Cardiac muscle cell (in vitro differentiated cells and primary cell): ENCODE data around the gene VAV3. TPM values are rescaled to one million over a fixed set of nuclear protein-coding genes. Genes with fewer than 3 reads are reported as not detected.

ENCODE experiments used
- DNase-seq, 2 donors: peaks; one replicate each; pipeline versions ENCODE4 v3.0.0 to v3.0.0-alpha.2; 2010 to 2017; ENCODE audit warnings: low read depth in 1 of 2, low spot score in 1 of 2
- H3K27ac ChIP-seq: fragments of 200-600 bp; sonication (generic); 2 replicates; pipeline ENCODE4 v1.5.1; 2016
- H3K27me3 ChIP-seq: fragments of 200-600 bp; sonication (generic); 2 replicates; pipeline ENCODE4 v1.6.0; 2016; ENCODE audit warnings: control low read depth
- H3K36me3 ChIP-seq: fragments of 200-600 bp; sonication (generic); 2 replicates; pipeline ENCODE4 v1.5.1; 2016; ENCODE audit warnings: control low read depth
- H3K4me1 ChIP-seq: fragments of 200-600 bp; sonication (generic); 2 replicates; pipeline ENCODE4 v1.8.1; 2017; ENCODE audit warnings: low read depth, mild to moderate bottlenecking, mixed run types
- H3K4me3 ChIP-seq: fragments of 200-600 bp; sonication (generic); 2 replicates; pipeline ENCODE4 v1.5.1; 2016; ENCODE audit warnings: mild to moderate bottlenecking
- H3K9me3 ChIP-seq: fragments of 200-600 bp; sonication (generic); 2 replicates; pipeline ENCODE4 v1.5.1; 2017; ENCODE audit warnings: low read depth, mild to moderate bottlenecking, control low read depth
- CTCF ChIP-seq: IDR thresholded peaks from 2 replicates; pipeline ENCODE4 v1.5.1; 2012; ENCODE audit warnings: low read depth, mild to moderate bottlenecking, low read length
- polyA plus RNA-seq: library from polyadenylated mRNA; unstranded; fragments of >200 nt; fragmentation: Nextera tagmentation; extraction: Ambion mirVana; gene quantifications from 2 replicates; pipeline ENCODE4 v1.2.1, GENCODE V29; 2016
- total RNA-seq: library from RNA; depleted of rRNA; stranded (reverse); fragments of >200 nt; gene quantifications from 2 replicates; pipeline ENCODE4 v1.2.3, GENCODE V29; 2016

VAV3 gene
- total and polyA plus RNA-seq, 2 experiments from 2014 or later, result 0.33 to 0.86 TPM

DNA sequence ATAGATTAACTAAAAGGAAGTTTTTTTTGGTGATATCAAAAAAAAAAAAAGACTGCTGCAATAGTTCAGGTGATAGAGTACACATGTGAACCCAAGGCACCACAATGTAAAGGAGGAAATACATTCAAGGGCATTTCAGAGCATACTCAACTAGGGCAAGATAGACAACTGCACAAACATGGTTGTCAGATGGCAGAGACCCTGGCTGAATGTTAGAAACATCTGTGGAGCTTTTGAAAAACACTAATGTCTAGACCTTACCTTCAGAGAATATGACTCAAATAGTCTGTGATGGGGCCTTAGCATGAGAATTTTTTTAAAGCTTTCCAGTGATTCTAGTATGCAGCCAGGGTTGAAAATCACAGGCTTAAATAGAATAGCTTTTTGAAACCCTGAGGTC, 173.6 kb downstream of the VAV3 start:
- Histone ChIP-seq H3K4me1 (no peaks in the 10 kb centered on the region), H3K36me3 (no peaks in the 10 kb centered on the region), H3K27me3 (no peaks in the 10 kb centered on the region), H3K27ac (no peak overlapping the region), H3K9me3 (no peaks in the 10 kb centered on the region), H3K4me3 (no peak overlapping the region)
- DNase-seq, result no peak
- no peak for TF ChIP-seq CTCF

DNA sequence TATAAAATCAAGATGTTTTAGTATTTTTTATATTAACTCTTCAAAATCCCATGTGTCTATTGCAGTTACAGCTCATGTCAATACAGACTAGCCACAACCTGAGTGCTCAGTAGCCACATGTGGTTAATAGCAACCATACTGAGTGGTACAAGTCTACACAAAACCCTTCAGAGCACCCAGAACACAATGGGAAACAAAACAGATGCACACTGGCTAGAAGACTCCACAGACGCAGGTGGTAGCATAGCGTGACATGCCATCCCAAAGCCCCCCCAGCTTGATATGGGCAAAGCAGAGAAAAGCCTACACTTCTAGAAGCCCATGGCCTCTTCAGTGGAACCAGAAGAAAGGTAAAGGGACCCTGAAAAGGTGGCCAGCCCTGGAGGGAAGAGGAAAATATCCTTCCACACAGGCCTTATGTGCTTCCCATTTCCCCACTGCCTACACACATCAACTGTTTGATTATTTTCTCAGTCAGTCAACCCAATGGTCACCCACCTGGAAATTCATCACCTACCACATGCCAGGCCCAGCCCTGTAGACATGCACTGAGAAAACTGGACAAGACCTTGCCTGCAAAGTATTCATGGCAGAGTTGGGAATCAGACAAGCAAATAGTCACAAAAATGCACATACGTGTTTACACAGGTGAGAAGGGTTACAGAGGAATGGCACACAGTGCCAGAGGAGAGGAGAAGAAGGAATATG, 175.0 kb downstream of the VAV3 start:
- no peaks in the 10 kb centered on the region for H3K36me3 ChIP-seq
- no peaks in the 10 kb centered on the region for H3K9me3 ChIP-seq
- H3K4me1 ChIP-seq, result no peaks in the 10 kb centered on the region
- no peak for TF ChIP-seq CTCF
- H3K27me3 ChIP-seq, result no peaks in the 10 kb centered on the region
- no peak overlapping the region for H3K4me3 ChIP-seq
- no peak overlapping the region for H3K27ac ChIP-seq
- DNase-seq, result no peak

GRCh38 chr1:107788206-107789202, 176.5 kb downstream of the VAV3 start:
- no peak for TF ChIP-seq CTCF
- peak in 1 of 2 donors; percentile 59 for DNase-seq
- no peak overlapping the region for H3K4me3 ChIP-seq
- H3K27me3 ChIP-seq, result no peaks in the 10 kb centered on the region
- H3K27ac ChIP-seq, result no peak overlapping the region
- H3K4me1 ChIP-seq, result no peaks in the 10 kb centered on the region
- no peaks in the 10 kb centered on the region for H3K9me3 ChIP-seq
- H3K36me3 ChIP-seq, result no peaks in the 10 kb centered on the region

- Histone ChIP-seq H3K4me3 (no peak overlapping the region), H3K27me3 (no peaks in the 10 kb centered on the region), H3K4me1 (no peaks in the 10 kb centered on the region), H3K36me3 (no peaks in the 10 kb centered on the region), H3K27ac (no peak overlapping the region), H3K9me3 (no peaks in the 10 kb centered on the region)
- peak; percentile 8 for TF ChIP-seq CTCF
- no peak for DNase-seq
Observed at GRCh38 chr1:107787299-107787698, 177.7 kb downstream of the VAV3 start.

- H3K9me3 ChIP-seq, result no peaks in the 10 kb centered on the region
- H3K36me3 ChIP-seq, result no peaks in the 10 kb centered on the region
- H3K4me3 ChIP-seq, result no peak overlapping the region
- H3K4me1 ChIP-seq, result no peaks in the 10 kb centered on the region
- no peak overlapping the region for H3K27ac ChIP-seq
- no peak for TF ChIP-seq CTCF
- no peak for DNase-seq
- H3K27me3 ChIP-seq, result no peaks in the 10 kb centered on the region
Observed at GRCh38 chr1:107786203-107786845, 178.7 kb downstream of the VAV3 start.
